Measurements from ENCODE around the gene LOXHD1. TPM values are rescaled to one million over a fixed set of nuclear protein-coding genes. Genes with fewer than 3 reads are reported as not detected.

LOXHD1 gene
- polyA plus RNA-seq, 1 experiment = not detected

DNA sequence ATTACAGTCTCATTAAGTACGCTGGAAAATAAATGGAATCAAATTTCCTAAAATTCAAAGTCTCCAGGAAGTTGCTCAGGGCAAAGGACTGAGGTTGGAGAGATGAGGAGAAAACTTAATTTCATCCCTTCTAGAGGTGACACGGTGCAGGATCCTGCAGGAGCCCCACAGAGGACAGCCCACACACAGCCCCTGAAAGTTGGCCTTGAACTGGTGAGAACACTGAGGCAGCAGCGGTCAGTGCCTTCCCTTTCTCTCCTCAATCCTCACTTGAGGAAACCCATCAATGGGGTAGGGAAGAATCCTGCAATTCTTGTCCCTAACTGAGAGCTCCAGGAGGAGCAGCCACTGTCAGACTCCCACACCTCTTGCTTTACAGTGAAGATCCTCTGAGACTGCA lies 37.5 kb downstream of the LOXHD1 start:
- no peak overlapping the region for H3K27ac ChIP-seq (ENCODE audit: low read depth, low read length)
- DNase-seq (ENCODE audit: low read depth, low spot score) = no peak
- no peak overlapping the region for H3K4me3 ChIP-seq (ENCODE audit: low read depth, low read length)
- ChIA-PET CTCF (no interaction called here), POLR2A (no interaction called here)
- TF ChIP-seq CTCF (IDR thresholded peaks at IDR 0.05; ENCODE audit: low read depth, low read length) = no peak
- no peaks in the 10 kb centered on the region for H3K9me3 ChIP-seq (ENCODE audit: control insufficient read depth, insufficient read depth, low read length)
- no peaks in the 10 kb centered on the region for H3K27me3 ChIP-seq (ENCODE audit: control insufficient read depth, insufficient read depth, low read length)

- H3K27me3 ChIP-seq (ENCODE audit: control insufficient read depth, insufficient read depth, low read length) = no peaks in the 10 kb centered on the region
- TF ChIP-seq CTCF (IDR thresholded peaks at IDR 0.05; ENCODE audit: low read depth, low read length) = no peak
- no peak overlapping the region for H3K4me3 ChIP-seq (ENCODE audit: low read depth, low read length)
- DNase-seq (ENCODE audit: low read depth, low spot score) = no peak
- POLR2A ChIA-PET = no interaction called here
- no peak overlapping the region for H3K27ac ChIP-seq (ENCODE audit: low read depth, low read length)
- CTCF ChIA-PET = no interaction called here
- H3K9me3 ChIP-seq (ENCODE audit: control insufficient read depth, insufficient read depth, low read length) = no peaks in the 10 kb centered on the region
Measured at GRCh38 chr18:46615720-46616119, 41.3 kb downstream of the LOXHD1 start.

DNA sequence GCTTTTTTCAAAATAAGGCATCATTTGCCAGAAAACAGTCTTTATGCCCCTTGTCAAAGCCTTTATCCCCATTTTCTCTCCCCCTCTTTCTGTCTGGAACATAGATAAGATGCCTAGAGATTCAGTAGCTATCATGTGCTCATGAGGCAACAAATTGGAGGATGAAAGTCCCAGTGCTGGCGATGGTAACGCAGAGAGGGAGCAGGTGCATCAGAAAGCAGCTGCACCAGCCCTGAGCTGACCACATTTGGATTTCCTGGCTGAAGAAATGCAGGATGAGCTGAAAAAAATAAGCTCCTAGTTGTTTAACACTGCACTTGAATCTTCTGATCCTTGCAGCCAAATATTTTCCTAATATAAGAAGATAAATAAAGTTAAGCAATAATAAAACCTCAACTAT lies 48.0 kb downstream of the LOXHD1 start:
- Histone ChIP-seq H3K27me3 (ENCODE audit: control insufficient read depth, insufficient read depth, low read length) (no peaks in the 10 kb centered on the region), H3K27ac (ENCODE audit: low read depth, low read length) (no peak overlapping the region), H3K4me3 (ENCODE audit: low read depth, low read length) (no peak overlapping the region), H3K9me3 (ENCODE audit: control insufficient read depth, insufficient read depth, low read length) (no peaks in the 10 kb centered on the region)
- POLR2A ChIA-PET = no interaction called here
- CTCF ChIA-PET = no interaction called here
- no peak for TF ChIP-seq CTCF (IDR thresholded peaks at IDR 0.05; ENCODE audit: low read depth, low read length)
- no peak for DNase-seq (ENCODE audit: low read depth, low spot score)

GRCh38 chr18:46607926-46608325 lies 49.1 kb downstream of the LOXHD1 start:
- Histone ChIP-seq H3K27ac (ENCODE audit: low read depth, low read length) (no peak overlapping the region), H3K4me3 (ENCODE audit: low read depth, low read length) (no peak overlapping the region), H3K9me3 (ENCODE audit: control insufficient read depth, insufficient read depth, low read length) (no peaks in the 10 kb centered on the region), H3K27me3 (ENCODE audit: control insufficient read depth, insufficient read depth, low read length) (no peaks in the 10 kb centered on the region)
- no peak for TF ChIP-seq CTCF (IDR thresholded peaks at IDR 0.05; ENCODE audit: low read depth, low read length)
- POLR2A ChIA-PET = no interaction called here
- no peak for DNase-seq (ENCODE audit: low read depth, low spot score)
- CTCF ChIA-PET = no interaction called here

DNA sequence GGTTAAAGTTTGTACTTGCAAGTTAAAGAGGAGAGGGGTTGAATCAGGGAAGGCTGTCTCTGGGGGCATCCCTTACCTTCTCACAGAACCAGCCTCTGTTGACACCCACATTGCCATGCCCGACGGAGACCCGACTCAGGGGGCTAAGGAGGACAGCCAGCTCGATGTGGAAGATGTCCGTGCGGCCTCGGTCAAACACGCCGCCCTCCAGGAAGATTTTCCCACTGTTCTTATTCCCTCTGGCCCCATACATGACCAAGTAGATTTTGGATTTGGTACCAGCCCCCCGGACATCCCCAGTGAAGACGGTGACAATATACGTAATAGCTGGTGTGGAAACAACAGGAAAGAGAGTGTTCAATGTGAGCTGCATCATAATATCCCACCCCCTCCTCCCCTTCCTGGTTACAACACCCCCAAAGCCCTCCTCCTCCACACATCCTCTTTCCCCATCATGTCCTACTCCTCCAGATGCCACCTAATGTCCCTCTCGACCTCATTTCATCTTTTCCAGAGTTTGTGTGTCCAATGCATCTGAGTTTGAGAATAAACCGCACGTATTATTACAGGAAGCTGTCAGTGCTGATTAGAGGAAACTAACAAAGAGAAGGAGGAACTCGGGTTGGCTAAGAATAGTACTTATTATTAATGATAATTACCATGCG lies 55.7 kb downstream of the LOXHD1 start:
- Histone ChIP-seq H3K27ac (ENCODE audit: low read depth, low read length) (no peak overlapping the region), H3K27me3 (ENCODE audit: control insufficient read depth, insufficient read depth, low read length) (no peaks in the 10 kb centered on the region), H3K4me3 (ENCODE audit: low read depth, low read length) (no peak overlapping the region), H3K9me3 (ENCODE audit: control insufficient read depth, insufficient read depth, low read length) (no peaks in the 10 kb centered on the region)
- no peak for TF ChIP-seq CTCF (IDR thresholded peaks at IDR 0.05; ENCODE audit: low read depth, low read length)
- ChIA-PET POLR2A (interaction anchor here (0.6 kb wide), 1 partner anchor 1144 kb away, joined by 4 read pairs; no protein-coding TSS in a partner anchor), CTCF (no interaction called here)
- no peak for DNase-seq (ENCODE audit: low read depth, low spot score)
